ENCODE data around the gene SHANK1. TPM values are rescaled to one million over a fixed set of nuclear protein-coding genes. Genes with fewer than 3 reads are reported as not detected.

The SHANK1 gene
- total RNA-seq, 1 donor from 2014 or later: 0.72 TPM

DNA sequence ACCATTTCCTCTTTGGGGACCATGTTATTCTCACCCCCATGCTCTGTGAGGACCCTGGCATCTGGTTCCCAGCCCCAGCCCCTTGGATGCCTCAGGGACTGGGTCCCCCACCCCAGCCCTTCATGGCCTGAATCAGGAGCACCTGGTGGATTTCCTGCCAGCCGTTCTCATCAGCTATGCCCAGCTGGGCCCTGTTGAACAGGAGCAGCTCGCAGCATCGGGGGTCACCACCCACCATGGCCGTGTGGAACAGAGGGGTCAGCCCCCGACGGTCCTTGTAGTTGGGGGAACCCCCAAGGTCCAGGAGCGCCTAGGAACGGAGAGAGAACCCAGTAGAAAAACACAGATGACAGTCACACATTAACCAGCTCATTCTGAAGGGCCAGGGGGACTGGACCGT lies 7.8 kb downstream of the SHANK1 start:
- no peak for DNase-seq (ENCODE audit: low spot score)

DNA sequence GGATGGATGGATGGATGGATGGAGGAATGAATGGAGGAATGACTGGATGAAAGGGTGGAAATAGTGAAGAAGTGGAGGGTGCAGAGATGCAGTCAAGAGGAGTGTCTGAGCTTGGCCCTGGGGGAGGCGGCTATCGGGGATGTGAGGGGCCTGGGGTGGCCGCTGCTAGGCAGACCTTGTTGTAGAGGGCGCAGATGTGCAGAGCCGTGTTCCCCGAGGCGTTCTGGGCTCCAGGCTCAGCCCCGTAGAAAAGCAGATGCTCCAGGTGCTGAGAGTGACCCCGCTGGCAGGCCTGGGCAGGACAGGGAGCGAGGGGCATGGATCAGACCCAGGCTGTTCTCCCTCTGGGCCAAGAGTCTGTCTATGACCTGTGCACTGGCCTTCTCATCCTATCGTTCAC lies 8.4 kb downstream of the SHANK1 start:
- DNase-seq (ENCODE audit: low spot score): no peak

DNA sequence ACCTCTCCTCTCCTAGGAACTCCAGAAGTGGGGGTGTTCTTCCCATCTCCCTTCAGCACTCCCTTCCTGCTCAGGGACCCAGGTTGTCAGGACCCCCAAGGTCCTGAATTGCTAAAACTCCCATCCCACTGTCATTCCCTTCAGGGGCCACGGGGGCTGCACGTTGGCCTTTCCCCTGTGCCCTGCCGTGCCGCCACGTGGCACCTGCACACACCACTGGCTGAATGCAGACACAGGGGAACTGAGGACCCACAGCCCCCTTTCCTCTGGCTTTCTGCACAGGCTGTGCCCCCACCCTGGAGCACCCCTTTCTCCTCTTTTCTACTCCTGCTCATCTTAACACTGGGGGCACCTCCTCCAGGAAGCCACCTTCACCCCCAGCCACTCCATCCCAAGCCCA lies 9.0 kb downstream of the SHANK1 start:
- DNase-seq (ENCODE audit: low spot score): no peak

DNA sequence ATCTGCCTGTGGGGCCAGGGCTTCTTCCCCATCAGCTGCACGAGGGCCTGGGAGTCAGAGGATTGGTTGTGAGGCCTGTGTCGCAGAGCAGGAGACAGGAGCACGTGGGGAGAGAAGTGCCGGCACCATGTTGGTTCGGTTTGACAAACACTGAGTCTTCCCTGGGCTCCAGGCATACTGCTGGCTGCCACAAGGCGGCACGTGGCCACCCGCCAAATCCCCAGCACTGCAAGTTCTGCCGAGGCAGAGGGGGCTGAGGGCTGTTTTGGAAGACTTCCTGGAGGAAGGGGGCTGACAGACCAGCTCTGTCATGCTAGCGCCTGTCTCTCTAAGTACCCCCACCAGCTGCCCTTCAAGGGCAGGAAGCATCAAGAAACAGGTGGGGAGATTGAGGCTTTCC lies 9.5 kb downstream of the SHANK1 start:
- DNase-seq (ENCODE audit: low spot score): no peak

DNA sequence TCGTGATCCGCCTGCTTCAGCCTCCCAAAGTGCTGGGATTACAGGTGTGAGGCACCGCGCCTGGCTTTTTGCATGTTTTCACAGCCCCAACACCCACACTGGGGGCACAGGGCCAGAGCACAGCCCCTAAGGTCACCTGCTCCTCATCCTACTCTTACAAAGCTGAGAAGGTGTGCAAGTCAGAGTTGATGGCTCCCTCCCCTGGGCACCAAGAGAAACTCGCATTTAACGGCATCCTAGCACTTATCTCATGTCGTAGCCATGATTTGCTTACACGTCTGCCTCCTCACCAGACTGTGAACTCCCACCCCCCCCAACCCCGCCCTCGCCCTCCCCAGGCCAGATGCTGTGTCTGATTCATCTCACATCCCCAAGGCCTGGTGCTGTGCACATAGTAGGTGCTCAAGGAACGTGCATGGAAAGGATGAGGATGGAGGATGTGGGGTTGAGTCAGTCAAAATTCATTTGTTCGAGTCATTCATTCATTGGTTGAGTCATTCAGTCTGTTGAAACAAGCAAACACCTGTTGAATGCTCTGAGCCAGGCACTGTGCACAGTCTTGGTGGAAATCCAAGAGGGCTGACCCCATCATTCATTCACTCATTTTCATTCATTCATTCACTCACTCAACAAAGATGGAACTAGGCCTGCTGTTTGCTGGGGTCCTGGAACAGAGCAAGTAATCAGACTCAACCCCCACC lies 11.3 kb downstream of the SHANK1 start:
- no peak for DNase-seq (ENCODE audit: low spot score)

DNA sequence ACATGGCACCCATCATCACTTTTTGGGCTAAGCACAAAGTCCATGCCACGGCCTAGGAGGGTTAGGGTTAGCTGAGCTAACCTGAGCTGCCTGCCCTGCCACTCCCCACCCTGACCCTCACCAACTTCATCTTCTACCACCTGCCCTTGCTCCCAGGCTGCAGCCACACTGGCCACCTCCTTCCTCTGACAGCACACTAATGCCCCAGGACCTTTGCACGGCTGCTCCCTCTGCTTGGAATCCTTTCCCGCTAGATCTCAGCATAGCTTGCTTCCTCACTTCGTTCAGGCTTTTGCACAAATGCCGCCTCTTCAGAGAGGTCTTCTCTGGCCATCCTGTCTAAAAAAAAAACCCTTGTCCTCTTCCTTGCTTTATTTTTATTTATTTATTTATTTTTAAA lies 13.2 kb downstream of the SHANK1 start:
- no peak for DNase-seq (ENCODE audit: low spot score)

DNA sequence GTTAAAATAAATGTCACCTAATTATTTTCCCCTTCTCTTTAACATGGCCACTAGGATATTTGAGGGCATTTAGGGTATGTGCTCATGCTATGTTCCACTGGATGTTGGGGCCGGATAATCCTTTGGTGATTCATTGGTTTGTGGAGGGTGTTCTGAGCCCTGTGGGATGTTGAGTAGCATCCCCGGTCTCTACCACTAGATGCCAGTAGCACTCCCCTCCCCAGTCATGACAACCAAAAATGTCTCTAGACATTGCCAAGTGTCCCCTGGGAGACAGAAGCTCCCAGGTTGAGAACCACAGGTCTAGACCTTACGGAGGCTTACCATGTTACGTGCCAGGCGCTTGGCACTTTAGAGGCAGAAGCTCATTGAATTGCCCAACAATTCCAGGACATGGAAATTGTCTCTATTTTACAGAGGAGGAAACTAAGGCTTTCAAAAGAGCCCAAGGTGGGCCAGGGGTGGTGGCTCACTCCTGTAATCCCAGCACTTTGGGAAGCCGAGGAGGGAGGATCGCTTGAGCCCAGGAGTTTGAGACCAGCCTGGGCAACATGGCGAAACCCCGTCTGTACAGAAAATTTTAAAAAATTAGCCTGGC lies 14.1 kb downstream of the SHANK1 start:
- DNase-seq (ENCODE audit: low spot score): peak; percentile 79

DNA sequence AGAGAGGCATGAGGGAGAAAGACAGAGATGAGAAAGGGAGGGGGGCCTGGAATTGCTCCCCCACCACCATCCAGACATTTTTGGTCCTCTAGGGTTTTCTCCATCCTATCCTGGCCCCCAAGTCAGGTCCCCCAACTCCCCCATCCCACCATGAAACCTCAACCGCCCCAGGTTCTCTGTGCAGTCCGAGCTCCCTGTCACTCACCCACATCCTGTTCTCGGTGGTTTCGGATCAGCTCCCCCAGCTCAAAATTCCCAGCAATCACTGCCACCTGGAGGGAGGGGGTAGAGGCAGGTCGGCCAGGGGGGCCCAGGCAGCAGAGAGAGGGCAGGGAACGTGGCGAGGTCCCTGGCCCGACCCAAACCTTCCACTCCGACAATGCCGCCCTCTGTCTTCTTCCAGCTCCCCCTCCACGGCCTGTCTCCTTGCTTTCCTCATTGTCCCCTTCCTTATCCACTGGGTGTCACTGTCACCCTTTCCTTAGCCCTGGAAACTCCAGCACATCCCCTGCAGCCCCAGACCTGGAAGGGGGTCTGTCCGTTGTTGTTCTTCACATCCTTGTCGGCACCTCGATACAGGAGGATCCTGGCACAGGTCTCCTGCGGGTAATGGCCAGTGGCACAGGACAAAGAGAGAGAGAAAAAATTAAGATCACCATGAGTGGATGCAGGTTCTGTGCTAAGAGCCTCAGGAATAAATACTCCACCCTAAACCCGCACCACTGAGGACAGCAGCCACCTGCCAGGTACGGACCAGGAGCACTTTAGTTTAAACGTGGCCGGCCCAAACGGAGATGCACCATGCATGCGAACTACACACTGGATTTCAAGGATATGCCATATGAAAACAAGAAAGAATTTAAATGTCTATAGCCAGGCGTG lies 15.4 kb downstream of the SHANK1 start:
- DNase-seq (ENCODE audit: low spot score): no peak

DNA sequence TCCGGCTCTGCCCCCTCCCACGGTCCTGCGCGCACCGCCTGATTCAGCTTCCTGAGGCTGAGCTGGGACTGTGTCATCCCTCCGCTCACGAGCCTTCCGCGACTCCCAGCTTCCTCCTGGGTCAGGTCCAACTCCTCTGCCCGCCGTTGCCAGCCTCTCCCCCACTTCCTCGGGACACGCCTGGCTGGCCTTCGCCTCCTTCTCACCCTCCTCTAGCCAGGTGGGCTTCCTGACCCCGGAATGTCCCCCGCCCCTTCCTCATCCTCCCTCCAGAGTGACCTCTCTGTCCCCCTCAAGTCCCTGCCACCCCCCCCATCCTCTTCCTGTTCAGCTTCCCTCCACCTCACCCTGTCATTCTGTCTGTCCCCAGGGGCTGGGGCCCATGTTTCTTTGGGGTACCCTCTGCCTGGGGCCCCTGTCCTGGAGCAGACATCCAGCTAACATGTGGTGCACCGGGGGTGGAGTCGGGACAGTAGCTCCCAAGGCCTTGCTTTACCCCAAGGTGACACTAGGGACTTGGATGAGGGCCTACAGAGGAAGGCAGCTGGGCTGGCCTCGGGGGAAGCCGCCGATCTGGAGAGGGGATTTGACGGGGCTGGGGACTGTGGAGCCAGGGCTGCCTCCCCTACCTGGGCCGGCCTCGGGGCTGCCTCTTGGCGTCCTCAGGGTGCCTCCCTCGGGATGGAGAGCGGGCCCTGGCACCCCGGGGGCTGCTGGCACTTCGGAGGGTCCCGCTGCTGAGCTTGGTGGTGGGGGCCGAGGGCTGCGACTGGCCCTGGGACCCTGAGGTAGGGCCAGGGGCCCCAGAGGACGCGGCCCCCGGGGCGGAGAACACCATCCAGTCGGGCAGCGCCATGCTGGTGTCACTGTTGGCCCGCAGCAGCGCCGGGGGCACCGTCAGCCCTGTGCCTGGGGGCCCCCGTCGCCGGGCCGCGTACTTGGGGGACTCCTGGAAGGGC lies 16.5 kb downstream of the SHANK1 start:
- DNase-seq (ENCODE audit: low spot score): no peak

DNA sequence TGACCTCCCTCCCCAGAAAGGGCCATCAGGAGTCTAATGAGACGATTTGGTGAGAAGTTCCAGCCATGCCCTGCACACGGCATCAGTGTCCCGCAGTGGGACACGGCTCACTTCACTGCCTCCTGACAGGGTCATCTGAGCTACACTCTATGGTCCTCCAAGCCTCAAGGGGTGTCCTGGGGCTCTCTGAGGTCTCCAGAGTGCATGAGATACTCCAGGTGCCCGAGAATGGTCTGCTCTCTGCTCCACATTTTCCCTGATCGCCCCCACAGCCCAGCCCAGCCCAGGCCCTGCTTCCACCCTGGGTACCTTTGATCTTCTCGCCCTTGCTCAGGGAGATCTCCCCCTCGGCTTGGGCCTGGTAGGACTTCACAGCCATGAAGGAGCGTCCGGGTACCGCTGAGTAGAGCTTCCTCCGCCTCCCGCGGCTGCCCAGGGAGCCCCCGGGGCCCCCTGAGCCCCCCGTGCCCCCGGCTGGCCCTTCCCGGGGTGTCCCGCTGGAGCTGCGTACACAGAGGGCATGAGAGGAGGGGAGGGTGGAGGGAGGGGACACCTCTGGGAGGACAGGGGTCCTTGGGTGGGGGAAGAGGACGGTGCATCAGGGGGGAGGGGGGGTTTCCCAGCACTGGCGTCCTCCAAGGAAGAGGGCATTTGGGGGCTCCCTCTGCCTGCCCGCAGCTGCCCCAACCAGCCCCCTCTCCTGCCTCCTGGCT lies 17.3 kb downstream of the SHANK1 start:
- no peak for DNase-seq (ENCODE audit: low spot score)

DNA sequence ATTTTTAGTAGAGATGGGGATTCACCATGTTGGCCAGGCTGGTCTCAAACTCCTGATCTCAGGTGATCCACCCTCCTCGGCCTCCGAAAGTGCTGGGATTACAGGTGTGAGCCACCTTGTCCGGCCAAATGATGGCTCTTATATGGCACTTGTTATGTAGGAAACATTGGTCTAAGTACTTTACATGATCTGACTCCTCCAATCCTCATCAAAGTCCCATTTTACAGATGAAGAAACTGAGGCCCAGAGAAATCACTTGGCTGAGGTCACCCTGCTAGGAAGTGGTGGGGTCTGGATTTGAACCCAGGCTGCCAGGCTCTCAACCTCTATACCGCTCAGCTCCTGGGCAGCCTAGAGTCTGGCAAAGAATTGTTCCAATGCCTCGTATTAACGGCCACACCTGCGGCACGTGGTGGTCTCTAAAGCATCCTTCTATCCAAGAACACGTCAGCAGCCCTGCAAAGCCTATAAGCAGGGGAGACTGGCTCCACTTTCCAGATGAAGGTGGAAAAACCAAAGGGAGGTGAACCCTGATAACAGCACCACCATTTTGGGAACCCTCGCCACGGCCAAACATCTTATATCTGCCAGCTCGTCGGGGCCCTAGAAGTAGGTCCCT lies 18.1 kb downstream of the SHANK1 start:
- DNase-seq (ENCODE audit: low spot score): no peak

DNA sequence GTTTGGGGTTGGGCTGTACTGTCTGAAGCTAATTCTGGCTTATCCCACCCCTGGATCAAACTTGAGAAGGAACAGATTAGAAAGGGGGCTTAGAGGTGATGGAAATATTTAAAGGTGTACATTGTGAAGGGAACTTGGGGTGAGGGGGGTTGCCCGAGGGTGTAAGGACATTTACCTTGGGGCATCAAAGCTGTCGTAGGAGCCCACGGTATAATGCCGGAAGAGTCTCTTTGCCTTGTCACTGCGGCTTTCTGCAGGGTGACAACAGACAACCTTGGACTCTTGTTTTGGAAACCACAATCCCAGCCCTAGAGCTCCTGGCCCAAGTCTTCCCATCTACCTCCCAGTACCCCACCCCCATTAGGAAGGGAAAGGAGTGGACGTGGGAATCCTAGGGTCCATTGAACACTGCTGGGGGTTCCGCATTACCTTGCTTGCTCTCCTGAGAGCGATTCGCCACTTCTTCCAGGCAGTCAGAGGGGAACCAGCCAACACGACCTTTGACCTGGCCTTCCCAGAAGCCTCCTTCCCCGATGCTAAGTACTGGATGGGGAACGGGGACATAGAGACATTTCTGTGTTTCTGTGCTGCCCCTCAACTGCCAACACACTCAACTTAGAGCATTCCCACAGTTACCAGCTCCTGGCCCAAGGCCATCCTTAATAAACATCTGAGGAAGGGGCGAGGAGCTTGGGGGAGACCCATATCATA lies 22.0 kb downstream of the SHANK1 start:
- DNase-seq (ENCODE audit: low spot score): no peak

DNA sequence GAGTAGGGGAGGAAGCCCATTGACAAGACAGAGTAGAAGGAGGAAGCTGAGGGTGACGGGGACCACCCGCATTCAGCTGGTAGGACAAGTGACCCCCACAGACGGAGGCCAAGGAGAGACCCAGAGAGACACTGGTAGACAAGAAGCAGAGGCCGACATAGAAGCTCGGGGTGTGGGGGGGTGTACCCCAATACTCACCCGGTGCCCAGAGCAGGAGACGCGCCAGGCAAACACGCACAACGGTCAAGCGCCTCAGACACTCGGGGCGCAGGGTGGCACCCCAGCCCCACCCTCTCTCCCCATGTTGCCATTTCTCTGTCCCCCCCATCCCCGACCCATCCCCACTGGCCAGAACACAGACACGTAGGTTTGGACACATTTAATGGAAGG lies 23.5 kb downstream of the SHANK1 start:
- no peak for DNase-seq (ENCODE audit: low spot score)

DNA sequence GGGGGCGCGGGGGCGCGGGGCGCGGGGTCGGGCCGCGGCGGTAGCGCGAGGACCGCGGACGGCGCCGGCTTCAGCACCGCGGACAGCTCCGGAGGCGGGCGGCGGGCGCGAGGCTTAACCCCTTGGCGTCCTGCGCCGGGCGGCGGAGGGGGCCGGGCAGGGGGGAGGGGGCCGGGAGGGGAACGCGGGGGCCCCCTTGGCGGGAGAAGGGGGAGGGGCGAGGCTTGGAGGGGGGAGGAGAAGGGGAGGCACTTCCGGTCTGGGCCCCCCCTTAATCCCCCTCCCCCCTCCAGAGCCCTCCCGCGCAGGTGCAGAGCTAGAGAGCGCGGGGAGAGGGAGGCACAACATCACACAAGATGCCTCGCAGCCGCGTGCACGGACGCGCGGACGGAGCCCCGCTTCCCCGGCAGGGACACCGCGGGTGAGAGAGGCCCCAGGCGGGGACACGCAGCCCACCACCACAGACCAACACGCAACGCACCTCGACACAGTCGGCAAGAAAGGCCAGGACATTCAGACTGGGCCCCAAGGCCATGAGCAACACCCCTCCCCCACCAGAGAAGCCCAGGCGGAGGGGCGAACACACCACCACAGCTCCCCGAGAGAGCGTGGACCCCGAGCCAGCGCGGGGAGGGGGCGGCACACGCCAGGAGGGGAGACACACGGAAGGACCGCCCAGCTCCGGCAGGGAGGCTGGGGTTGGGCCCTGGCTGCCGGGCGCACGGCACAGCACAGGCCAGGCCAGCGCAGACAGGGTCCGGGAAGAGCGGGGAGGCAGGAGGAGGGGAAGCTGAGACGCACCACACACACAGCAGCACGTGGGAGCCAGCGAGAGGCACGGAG lies 24.1 kb downstream of the SHANK1 start:
- no peak for DNase-seq (ENCODE audit: low spot score)

DNA sequence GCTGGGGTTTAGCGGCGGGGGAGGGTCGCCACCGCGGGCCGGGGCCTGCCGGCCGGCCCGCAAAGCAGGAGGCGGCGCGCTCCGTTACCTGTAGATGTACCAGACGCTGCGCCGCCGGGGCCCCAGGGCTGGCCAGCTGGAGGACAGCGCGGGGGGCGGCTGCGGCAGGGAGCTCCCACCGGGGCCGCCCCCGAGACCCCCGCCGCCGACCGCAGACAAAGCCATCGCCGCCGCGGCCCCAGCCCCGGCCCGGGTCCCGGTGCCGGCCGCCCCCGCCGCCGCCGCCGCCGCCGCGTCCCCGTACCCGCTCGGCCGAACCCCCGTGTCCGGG lies 24.8 kb downstream of the SHANK1 start:
- no peak for DNase-seq (ENCODE audit: low spot score)

DNA sequence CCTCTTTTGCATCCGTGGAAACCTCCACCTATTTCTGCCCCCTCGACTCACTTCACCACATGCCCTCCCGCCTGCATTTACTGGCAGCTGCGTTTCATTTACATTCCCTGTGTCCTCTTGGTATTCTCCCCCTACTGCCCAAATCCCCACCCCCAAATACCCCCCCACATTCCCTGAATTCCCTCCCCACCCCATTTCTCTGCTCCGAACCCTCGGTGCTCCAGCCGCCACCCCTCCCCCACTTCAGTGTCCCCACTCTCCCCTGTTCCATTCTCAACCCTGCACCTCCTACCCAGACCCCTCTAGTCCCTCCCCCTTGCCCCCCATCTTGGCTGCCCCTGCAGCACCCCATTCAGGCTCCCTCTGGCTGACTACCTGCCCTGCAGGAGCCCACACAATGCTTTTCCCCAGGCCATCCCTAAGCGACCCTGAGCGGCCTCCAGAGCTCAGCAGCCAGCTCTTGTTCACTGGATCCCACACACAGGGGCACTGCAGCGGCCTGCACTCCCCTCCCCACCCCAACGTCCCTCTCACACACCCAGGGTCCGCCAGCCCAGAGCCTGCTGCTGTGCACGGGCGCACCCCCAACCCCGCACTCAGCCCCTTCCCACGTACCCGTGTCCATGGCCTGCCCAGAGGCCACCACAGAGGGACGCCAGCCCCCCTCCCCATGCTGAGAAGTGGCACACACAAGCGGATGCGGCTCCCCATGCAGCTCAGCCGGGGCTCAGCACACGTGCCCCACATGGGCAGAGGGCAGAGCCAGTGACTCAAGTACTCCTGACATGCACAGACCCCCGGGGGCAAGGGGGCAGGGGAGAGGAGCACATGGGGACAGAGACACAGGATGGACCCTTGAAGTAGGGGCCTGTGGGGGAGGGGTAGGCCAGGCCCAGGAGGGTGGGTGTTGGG lies 26.3 kb downstream of the SHANK1 start:
- DNase-seq (ENCODE audit: low spot score): no peak

DNA sequence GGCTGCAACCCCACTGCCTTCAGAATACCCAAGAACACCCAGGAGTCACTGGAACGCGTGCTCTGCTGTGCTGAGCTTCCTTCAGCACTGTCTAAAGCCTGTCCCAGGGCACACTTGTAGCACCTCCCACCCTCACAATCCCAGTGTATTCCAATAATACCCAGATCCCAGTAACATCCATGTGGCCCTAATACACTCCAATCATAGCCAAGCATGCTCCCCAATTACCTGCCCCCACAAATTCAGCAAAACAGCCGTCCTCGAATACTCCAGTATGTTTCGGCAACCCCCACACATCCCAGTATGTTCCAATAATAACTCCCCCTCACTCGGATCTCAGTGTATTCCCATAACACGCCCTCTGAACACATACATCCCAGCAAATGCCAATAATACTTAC lies 29.2 kb downstream of the SHANK1 start:
- no peak for DNase-seq (ENCODE audit: low spot score)

DNA sequence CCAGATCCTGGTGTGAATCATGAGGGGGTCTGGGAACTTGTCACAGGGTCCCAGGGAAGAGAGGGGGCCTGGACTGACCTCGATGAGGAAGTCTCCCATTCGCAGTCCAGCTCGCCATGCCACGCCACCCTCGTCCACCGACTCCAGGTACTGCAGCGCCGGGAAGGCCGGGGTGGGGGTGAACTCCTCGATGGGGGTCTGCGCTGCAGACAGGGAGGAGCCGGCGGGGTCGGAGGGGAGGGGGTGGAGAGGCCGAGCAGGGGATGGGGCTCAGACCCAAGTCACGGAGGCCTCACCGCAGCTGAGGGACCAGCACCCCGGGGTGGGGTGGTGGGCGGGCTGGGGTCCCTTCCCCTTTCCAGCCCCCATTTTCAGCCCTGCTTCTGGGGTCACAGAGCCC lies 30.8 kb downstream of the SHANK1 start:
- DNase-seq (ENCODE audit: low spot score): no peak
